ENCODE results near the gene CCDC148.

- TF ChIP-seq POLR2A (IDR thresholded peaks at IDR 0.05; ENCODE audit: low read depth, low read length) (no peak), PAX5 (IDR thresholded peaks at IDR 0.05; ENCODE audit: insufficient read depth, low read length, severe bottlenecking) (no peak), TAF1 (IDR thresholded peaks at IDR 0.05; ENCODE audit: low read depth, low read length) (no peak), SPI1 (IDR thresholded peaks at IDR 0.05; ENCODE audit: low read depth, low read length) (no peak), POLR2AphosphoS5 (IDR thresholded peaks at IDR 0.05; ENCODE audit: low read depth, low read length) (no peak)
Observed at GRCh38 chr2:158205215-158205614, 251.3 kb downstream of the CCDC148 start.
